ENCODE data around the gene MAPT.
"Not testable (repeated sequence)": the region's sequence is repeated elsewhere in the genome, so short reads cannot be mapped to it uniquely, and the experiment has no call there.

Gene MAPT

GRCh38 chr17:45956090-45956489, 61.7 kb downstream of the MAPT start:
- Histone ChIP-seq H3K14ac (ENCODE audit: low read length in 2 of 2) (no peak overlapping the region), H3K27me3 (ENCODE audit: control insufficient read depth in 1 of 2, insufficient read depth in 1 of 2, low read length in 2 of 2) (peaks cover 11 to 16% of the 10 kb centered on the region in 2 experiments), H2BK5ac (ENCODE audit: low read depth, low read length, poor library complexity, severe bottlenecking) (no peak overlapping the region), H2AFZ (ENCODE audit: low read depth, low read length) (no peak overlapping the region), H2AK5ac (ENCODE audit: low read length, severe bottlenecking) (no peak overlapping the region), H3K18ac (ENCODE audit: low read depth in 1 of 2, low read length in 2 of 2) (no peak overlapping the region), H3K4me1 (ENCODE audit: control insufficient read depth, insufficient read depth, low read depth, low read length) (no peaks in the 10 kb centered on the region), H3K79me1 (replicated peaks; ENCODE audit: low read length, poor library complexity, severe bottlenecking) (no peaks in the 10 kb centered on the region), H3K9me3 (ENCODE audit: control insufficient read depth, low read length) (no peaks in the 10 kb centered on the region), H3K9ac (ENCODE audit: low read length) (no peak overlapping the region), H3K23ac (ENCODE audit: low read length in 2 of 2) (no peak overlapping the region), H3K27ac (ENCODE audit: low read length, poor library complexity, severe bottlenecking) (no peak overlapping the region), H3K36me3 (ENCODE audit: control insufficient read depth in 1 of 2, insufficient read depth in 2 of 2, low read depth in 1 of 2, low read length in 2 of 2) (no peaks in the 10 kb centered on the region), H3K4me2 (ENCODE audit: low read length, poor library complexity, severe bottlenecking) (no peak overlapping the region), H4K8ac (ENCODE audit: low read length) (no peak overlapping the region), H2BK12ac (ENCODE audit: low read length in 2 of 2) (no peak overlapping the region), H4K91ac (ENCODE audit: low read length) (no peak overlapping the region), H3K4ac (ENCODE audit: low read depth in 1 of 2, low read length in 2 of 2) (no peak overlapping the region), H2BK120ac (ENCODE audit: low read depth, low read length) (no peak overlapping the region), H3K4me3 (ENCODE audit: insufficient read depth in 1 of 2, low read depth in 1 of 2, low read length in 2 of 2) (no peak overlapping the region), H2BK15ac (ENCODE audit: low read depth, poor library complexity, severe bottlenecking) (no peak overlapping the region)
- no peak for DNase-seq
- 79% methylated on average over 3 of the region's 3 CpGs for WGBS

GRCh38 chr17:45956746-45957145, 62.4 kb downstream of the MAPT start:
- H3K79me1 ChIP-seq (replicated peaks; ENCODE audit: low read length, poor library complexity, severe bottlenecking); H3K9ac ChIP-seq (ENCODE audit: low read length); DNase-seq; H3K4ac ChIP-seq (ENCODE audit: low read depth in 1 of 2, low read length in 2 of 2); H4K8ac ChIP-seq (ENCODE audit: low read length); H2BK120ac ChIP-seq (ENCODE audit: low read depth, low read length); H2BK5ac ChIP-seq (ENCODE audit: low read depth, low read length, poor library complexity, severe bottlenecking); H4K91ac ChIP-seq (ENCODE audit: low read length); H2AFZ ChIP-seq (ENCODE audit: low read depth, low read length); H3K9me3 ChIP-seq (ENCODE audit: control insufficient read depth, low read length); H3K4me3 ChIP-seq (ENCODE audit: insufficient read depth in 1 of 2, low read depth in 1 of 2, low read length in 2 of 2); H3K4me2 ChIP-seq (ENCODE audit: low read length, poor library complexity, severe bottlenecking); H3K23ac ChIP-seq (ENCODE audit: low read length in 2 of 2); H3K18ac ChIP-seq (ENCODE audit: low read depth in 1 of 2, low read length in 2 of 2); H3K27ac ChIP-seq (ENCODE audit: low read length, poor library complexity, severe bottlenecking); H2AK5ac ChIP-seq (ENCODE audit: low read length, severe bottlenecking); H2BK15ac ChIP-seq (ENCODE audit: low read depth, poor library complexity, severe bottlenecking); H3K14ac ChIP-seq (ENCODE audit: low read length in 2 of 2); H3K36me3 ChIP-seq (ENCODE audit: control insufficient read depth in 1 of 2, insufficient read depth in 2 of 2, low read depth in 1 of 2, low read length in 2 of 2); H2BK12ac ChIP-seq (ENCODE audit: low read length in 2 of 2); H3K4me1 ChIP-seq (ENCODE audit: control insufficient read depth, insufficient read depth, low read depth, low read length): not testable (repeated sequence)
- peaks cover 5 to 10% of the 10 kb centered on the region in 2 experiments for H3K27me3 ChIP-seq (ENCODE audit: control insufficient read depth in 1 of 2, insufficient read depth in 1 of 2, low read length in 2 of 2)
- no CpG with 5 or more reads among the region's 4 CpGs for WGBS

DNA sequence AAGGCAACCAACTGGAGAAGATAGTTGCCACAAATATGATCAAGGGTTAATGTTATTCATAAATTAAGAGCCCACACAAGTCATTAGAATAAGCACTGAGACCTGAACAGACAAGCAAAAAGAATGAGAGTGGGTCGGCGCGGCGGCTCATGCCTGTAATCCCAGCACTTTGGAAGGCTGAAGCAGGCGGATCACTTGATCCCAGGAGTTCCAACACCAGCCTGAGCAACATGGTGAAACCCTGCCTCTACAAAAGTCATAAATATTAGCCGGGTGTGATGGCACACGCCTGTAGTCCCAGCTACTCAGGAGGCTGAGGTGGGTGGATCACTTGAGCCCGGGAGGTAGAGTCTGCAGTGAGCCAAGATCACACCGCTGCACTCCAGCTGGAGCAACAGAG, 64.0 kb downstream of the MAPT start:
- Histone ChIP-seq H3K14ac (ENCODE audit: low read length in 2 of 2) (no peak overlapping the region), H3K79me1 (replicated peaks; ENCODE audit: low read length, poor library complexity, severe bottlenecking) (no peaks in the 10 kb centered on the region), H3K4me3 (ENCODE audit: insufficient read depth in 1 of 2, low read depth in 1 of 2, low read length in 2 of 2) (no peak overlapping the region), H3K23ac (ENCODE audit: low read length in 2 of 2) (no peak overlapping the region), H2BK5ac (ENCODE audit: low read depth, low read length, poor library complexity, severe bottlenecking) (no peak overlapping the region), H3K36me3 (ENCODE audit: control insufficient read depth in 1 of 2, insufficient read depth in 2 of 2, low read depth in 1 of 2, low read length in 2 of 2) (no peaks in the 10 kb centered on the region), H3K9ac (ENCODE audit: low read length) (no peak overlapping the region), H3K4me2 (ENCODE audit: low read length, poor library complexity, severe bottlenecking) (no peak overlapping the region), H4K8ac (ENCODE audit: low read length) (no peak overlapping the region), H3K27ac (ENCODE audit: low read length, poor library complexity, severe bottlenecking) (no peak overlapping the region), H2BK120ac (ENCODE audit: low read depth, low read length) (no peak overlapping the region), H3K27me3 (ENCODE audit: control insufficient read depth in 1 of 2, insufficient read depth in 1 of 2, low read length in 2 of 2) (peaks cover 0 to 11% of the 10 kb centered on the region in 2 experiments), H2BK12ac (ENCODE audit: low read length in 2 of 2) (no peak overlapping the region), H2AK5ac (ENCODE audit: low read length, severe bottlenecking) (no peak overlapping the region), H3K18ac (ENCODE audit: low read depth in 1 of 2, low read length in 2 of 2) (no peak overlapping the region), H3K9me3 (ENCODE audit: control insufficient read depth, low read length) (no peaks in the 10 kb centered on the region), H3K4ac (ENCODE audit: low read depth in 1 of 2, low read length in 2 of 2) (no peak overlapping the region), H3K4me1 (ENCODE audit: control insufficient read depth, insufficient read depth, low read depth, low read length) (no peaks in the 10 kb centered on the region), H2AFZ (ENCODE audit: low read depth, low read length) (no peak overlapping the region), H2BK15ac (ENCODE audit: low read depth, poor library complexity, severe bottlenecking) (no peak overlapping the region), H4K91ac (ENCODE audit: low read length) (no peak overlapping the region)
- DNase-seq = no peak
- 99% methylated on average over 8 of the region's 9 CpGs for WGBS

GRCh38 chr17:45958994-45959665, 64.8 kb downstream of the MAPT start:
- Histone ChIP-seq H3K27ac (ENCODE audit: low read length, poor library complexity, severe bottlenecking) (no peak overlapping the region), H2BK15ac (ENCODE audit: low read depth, poor library complexity, severe bottlenecking) (no peak overlapping the region), H3K14ac (ENCODE audit: low read length in 2 of 2) (no peak overlapping the region), H3K18ac (ENCODE audit: low read depth in 1 of 2, low read length in 2 of 2) (no peak overlapping the region), H3K4me1 (ENCODE audit: control insufficient read depth, insufficient read depth, low read depth, low read length) (peaks cover 1% of the 10 kb centered on the region), H3K9ac (ENCODE audit: low read length) (no peak overlapping the region), H2AFZ (ENCODE audit: low read depth, low read length) (no peak overlapping the region), H3K79me1 (replicated peaks; ENCODE audit: low read length, poor library complexity, severe bottlenecking) (no peaks in the 10 kb centered on the region), H2BK120ac (ENCODE audit: low read depth, low read length) (no peak overlapping the region), H3K23ac (ENCODE audit: low read length in 2 of 2) (no peak overlapping the region), H3K27me3 (ENCODE audit: control insufficient read depth in 1 of 2, insufficient read depth in 1 of 2, low read length in 2 of 2) (peaks cover 0 to 7% of the 10 kb centered on the region in 2 experiments), H2AK5ac (ENCODE audit: low read length, severe bottlenecking) (no peak overlapping the region), H4K8ac (ENCODE audit: low read length) (no peak overlapping the region), H4K91ac (ENCODE audit: low read length) (no peak overlapping the region), H2BK12ac (ENCODE audit: low read length in 2 of 2) (no peak overlapping the region), H3K36me3 (ENCODE audit: control insufficient read depth in 1 of 2, insufficient read depth in 2 of 2, low read depth in 1 of 2, low read length in 2 of 2) (no peaks in the 10 kb centered on the region), H3K4me3 (ENCODE audit: insufficient read depth in 1 of 2, low read depth in 1 of 2, low read length in 2 of 2) (no peak overlapping the region), H2BK5ac (ENCODE audit: low read depth, low read length, poor library complexity, severe bottlenecking) (no peak overlapping the region), H3K4me2 (ENCODE audit: low read length, poor library complexity, severe bottlenecking) (no peak overlapping the region), H3K4ac (ENCODE audit: low read depth in 1 of 2, low read length in 2 of 2) (no peak overlapping the region), H3K9me3 (ENCODE audit: control insufficient read depth, low read length) (no peaks in the 10 kb centered on the region)
- DNase-seq = no peak
- 93% methylated on average over 7 of the region's 9 CpGs for WGBS
